ENCODE data around the gene OR2L3. TPM values are rescaled to one million over a fixed set of nuclear protein-coding genes. Genes with fewer than 3 reads are reported as not detected.
"Not testable (repeated sequence)": the region's sequence is repeated elsewhere in the genome, so short reads cannot be mapped to it uniquely, and the experiment has no call there.

OR2L3 gene
- total RNA-seq, result not detected

GRCh38 chr1:248046536-248046935 is at the start of gene OR2L3:
OR2L3 (plus strand) TSS chr1:248046836; CDS start chr1:248060682, 13,846 bp downstream.
- CTCF ChIA-PET, result no interaction called here
- no peaks in the 10 kb centered on the region for H3K27me3 Mint-ChIP-seq
- no peaks in the 10 kb centered on the region for H3K36me3 Mint-ChIP-seq
- ATAC-seq (no peak), DNase-seq (no peak)
- H3K27ac Mint-ChIP-seq, result no peak within 1 kb of the TSS
- no peaks in the 10 kb centered on the region for H3K4me1 Mint-ChIP-seq
- H3K4me3 Mint-ChIP-seq, result no peak within 1 kb of the TSS
- H3K9me3 Mint-ChIP-seq (ENCODE audit: low read depth), result peaks cover 11% of the 10 kb centered on the region

- no peaks in the 10 kb centered on the region for H3K27me3 Mint-ChIP-seq
Observed at GRCh38 chr1:247998811-247999210, 47.8 kb upstream of the OR2L3 start.

GRCh38 chr1:248000169-248000568 is 46.5 kb upstream of the OR2L3 start:
- H3K4me3 Mint-ChIP-seq, result no peak overlapping the region
- H3K36me3 Mint-ChIP-seq, result no peaks in the 10 kb centered on the region
- peaks cover 7% of the 10 kb centered on the region for H3K9me3 Mint-ChIP-seq (ENCODE audit: low read depth)
- ATAC-seq, result no peak
- no peaks in the 10 kb centered on the region for H3K4me1 Mint-ChIP-seq
- H3K27ac Mint-ChIP-seq, result no peak overlapping the region
- CTCF ChIA-PET, result no interaction called here
- no peak for DNase-seq
- no peaks in the 10 kb centered on the region for H3K27me3 Mint-ChIP-seq

More at GRCh38 chr1:247998811-247999210, 47.8 kb upstream of the OR2L3 start:
- no peaks in the 10 kb centered on the region for H3K4me1 Mint-ChIP-seq
- no peak overlapping the region for H3K27ac Mint-ChIP-seq
- peaks cover 7% of the 10 kb centered on the region for H3K9me3 Mint-ChIP-seq (ENCODE audit: low read depth)
- ATAC-seq (no peak), DNase-seq (no peak)
- no peaks in the 10 kb centered on the region for H3K36me3 Mint-ChIP-seq
- H3K4me3 Mint-ChIP-seq, result no peak overlapping the region
- CTCF ChIA-PET, result no interaction called here

GRCh38 chr1:248007778-248008177 is 38.9 kb upstream of the OR2L3 start:
- DNase-seq (no peak), ATAC-seq (no peak)
- no peaks in the 10 kb centered on the region for H3K36me3 Mint-ChIP-seq
- H3K4me3 Mint-ChIP-seq, result no peak overlapping the region
- H3K27me3 Mint-ChIP-seq, result no peaks in the 10 kb centered on the region
- H3K27ac Mint-ChIP-seq, result no peak overlapping the region
- CTCF ChIA-PET, result no interaction called here
- H3K9me3 Mint-ChIP-seq (ENCODE audit: low read depth), result peaks cover 15% of the 10 kb centered on the region
- H3K4me1 Mint-ChIP-seq, result no peaks in the 10 kb centered on the region

- no peak overlapping the region for H3K4me3 Mint-ChIP-seq
- no peaks in the 10 kb centered on the region for H3K4me1 Mint-ChIP-seq
- peaks cover 8% of the 10 kb centered on the region for H3K9me3 Mint-ChIP-seq (ENCODE audit: low read depth)
- ATAC-seq, result no peak
- no peak for DNase-seq
- H3K27me3 Mint-ChIP-seq, result no peaks in the 10 kb centered on the region
- H3K27ac Mint-ChIP-seq, result no peak overlapping the region
- no peaks in the 10 kb centered on the region for H3K36me3 Mint-ChIP-seq
- CTCF ChIA-PET, result no interaction called here
Observed at GRCh38 chr1:248009681-248010080, 37.0 kb upstream of the OR2L3 start.

GRCh38 chr1:248013229-248013710 is 33.4 kb upstream of the OR2L3 start, which contains the start of gene OR2L5:
OR2L5 (plus strand) TSS chr1:248013660; CDS start chr1:248021948, 8,288 bp downstream.
- Mint-ChIP-seq H3K4me1 (no peaks in the 10 kb centered on the region), H3K27ac (no peak within 1 kb of the TSS), H3K9me3 (ENCODE audit: low read depth) (peaks cover 15% of the 10 kb centered on the region), H3K27me3 (no peaks in the 10 kb centered on the region), H3K36me3 (no peaks in the 10 kb centered on the region), H3K4me3 (no peak within 1 kb of the TSS)
- ATAC-seq, result no peak
- CTCF ChIA-PET, result no interaction called here
- DNase-seq, result no peak

GRCh38 chr1:248015803-248016202 is 30.8 kb upstream of the OR2L3 start:
- no peaks in the 10 kb centered on the region for H3K36me3 Mint-ChIP-seq
- H3K9me3 Mint-ChIP-seq (ENCODE audit: low read depth), result peaks cover 9% of the 10 kb centered on the region
- no peaks in the 10 kb centered on the region for H3K27me3 Mint-ChIP-seq
- no peak overlapping the region for H3K4me3 Mint-ChIP-seq
- ATAC-seq (no peak), DNase-seq (no peak)
- H3K4me1 Mint-ChIP-seq, result no peaks in the 10 kb centered on the region
- no peak overlapping the region for H3K27ac Mint-ChIP-seq
- CTCF ChIA-PET, result no interaction called here

- CTCF ChIA-PET, result no interaction called here
- no peak for DNase-seq
- Mint-ChIP-seq H3K27me3 (no peaks in the 10 kb centered on the region), H3K4me1 (no peaks in the 10 kb centered on the region), H3K4me3 (no peak within 1 kb of the TSS), H3K36me3 (no peaks in the 10 kb centered on the region), H3K9me3 (ENCODE audit: low read depth) (peaks cover 8% of the 10 kb centered on the region), H3K27ac (no peak within 1 kb of the TSS)
- no peak for ATAC-seq
Observed at GRCh38 chr1:248029770-248030169, 16.9 kb upstream of the OR2L3 start, which contains the start of gene OR2L2. OR2L2 (plus strand) TSS chr1:248030070; CDS start chr1:248038268, 8,198 bp downstream.

GRCh38 chr1:248045209-248045608 is 1.4 kb upstream of the OR2L3 start:
- Mint-ChIP-seq H3K36me3 (no peaks in the 10 kb centered on the region), H3K4me3 (no peak overlapping the region), H3K9me3 (ENCODE audit: low read depth) (peaks cover 15% of the 10 kb centered on the region), H3K27ac (no peak overlapping the region), H3K4me1 (no peaks in the 10 kb centered on the region), H3K27me3 (no peaks in the 10 kb centered on the region)
- no peak for DNase-seq
- ATAC-seq, result no peak
- CTCF ChIA-PET, result no interaction called here

GRCh38 chr1:248047008-248047407 is 372 bp downstream of the OR2L3 start:
- Mint-ChIP-seq H3K4me1 (no peaks in the 10 kb centered on the region), H3K27me3 (no peaks in the 10 kb centered on the region), H3K4me3 (no peak overlapping the region), H3K27ac (no peak overlapping the region), H3K9me3 (ENCODE audit: low read depth) (peaks cover 11% of the 10 kb centered on the region), H3K36me3 (no peaks in the 10 kb centered on the region)
- ATAC-seq, result no peak
- CTCF ChIA-PET, result no interaction called here
- DNase-seq, result no peak

GRCh38 chr1:248054671-248055070 is 8.0 kb downstream of the OR2L3 start:
- Mint-ChIP-seq H3K36me3 (no peaks in the 10 kb centered on the region), H3K4me1 (no peaks in the 10 kb centered on the region), H3K27ac (no peak overlapping the region), H3K27me3 (no peaks in the 10 kb centered on the region), H3K4me3 (no peak overlapping the region), H3K9me3 (ENCODE audit: low read depth) (peaks cover 11% of the 10 kb centered on the region)
- CTCF ChIA-PET, result no interaction called here
- DNase-seq (no peak), ATAC-seq (no peak)

- no peak overlapping the region for H3K4me3 Mint-ChIP-seq
- DNase-seq (no peak), ATAC-seq (no peak)
- no peaks in the 10 kb centered on the region for H3K4me1 Mint-ChIP-seq
- H3K9me3 Mint-ChIP-seq (ENCODE audit: low read depth), result peaks cover 11% of the 10 kb centered on the region
- CTCF ChIA-PET, result no interaction called here
- H3K27ac Mint-ChIP-seq, result no peak overlapping the region
- no peaks in the 10 kb centered on the region for H3K36me3 Mint-ChIP-seq
- H3K27me3 Mint-ChIP-seq, result no peaks in the 10 kb centered on the region
Observed at GRCh38 chr1:248055261-248055660, 8.6 kb downstream of the OR2L3 start.

- H3K27ac Mint-ChIP-seq, result no peak overlapping the region
- no peak for ATAC-seq
Observed at GRCh38 chr1:248065071-248065470, 18.4 kb downstream of the OR2L3 start.

GRCh38 chr1:248065604-248066003 is 19.0 kb downstream of the OR2L3 start:
- Mint-ChIP-seq H3K4me3 (no peak overlapping the region), H3K36me3 (no peaks in the 10 kb centered on the region), H3K4me1 (no peaks in the 10 kb centered on the region), H3K27me3 (no peaks in the 10 kb centered on the region), H3K27ac (no peak overlapping the region), H3K9me3 (ENCODE audit: low read depth) (peaks cover 5% of the 10 kb centered on the region)
- ATAC-seq (no peak), DNase-seq (no peak)
- CTCF ChIA-PET, result no interaction called here

More at GRCh38 chr1:248065071-248065470, 18.4 kb downstream of the OR2L3 start:
- Mint-ChIP-seq H3K36me3 (no peaks in the 10 kb centered on the region), H3K4me3 (no peak overlapping the region), H3K4me1 (no peaks in the 10 kb centered on the region), H3K9me3 (ENCODE audit: low read depth) (peaks cover 2% of the 10 kb centered on the region), H3K27me3 (no peaks in the 10 kb centered on the region)
- no peak for DNase-seq
- CTCF ChIA-PET, result no interaction called here

- H3K27me3 Mint-ChIP-seq; ATAC-seq; H3K4me1 Mint-ChIP-seq; H3K4me3 Mint-ChIP-seq; DNase-seq; CTCF ChIA-PET; H3K27ac Mint-ChIP-seq; H3K36me3 Mint-ChIP-seq; H3K9me3 Mint-ChIP-seq (ENCODE audit: low read depth): not testable (repeated sequence)
Observed at GRCh38 chr1:248083864-248084263, 37.2 kb downstream of the OR2L3 start.

Data from activated CD8-positive, alpha-beta memory T cell treated with anti-CD3 and anti-CD28 coated beads, Interleukin-2, amount 10 ng/mL, durations not matched to agents 7 days and 5 days (primary cell).